Measurements from ENCODE around the gene SLX4IP.

DNA sequence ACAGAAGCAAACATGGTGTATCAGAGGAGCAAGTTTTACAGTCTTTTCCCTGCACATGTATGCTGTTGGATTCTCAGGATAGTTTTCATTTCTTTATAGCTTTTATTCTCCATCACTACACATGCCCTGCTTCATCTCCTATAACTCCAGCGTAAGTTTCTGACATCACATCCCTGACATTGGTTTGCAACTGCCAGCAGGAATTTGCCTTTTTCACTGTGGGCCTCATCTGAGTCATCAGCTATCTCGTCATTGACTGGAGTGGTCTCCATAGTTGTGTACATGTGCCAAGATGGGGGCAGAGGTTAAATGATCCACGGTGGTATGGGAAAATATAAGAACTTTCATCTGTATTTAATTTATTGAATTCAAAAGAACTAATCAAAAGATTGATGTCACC lies 96.7 kb downstream of the SLX4IP start:
- TF ChIP-seq EZH2phosphoT487 (IDR thresholded peaks at IDR 0.05; ENCODE audit: low read depth): no peak
- no peak for TF ChIP-seq CTCF (IDR thresholded peaks at IDR 0.05; ENCODE audit: low read depth, low read length)
